HCT116 (cell line): ENCODE results near the gene CELA2B.

Experiments used
- CBX3 ChIP-seq: IDR thresholded peaks from 2 replicates; pipeline ENCODE4 v1.6.1; 2012; ENCODE audit warnings: low read depth
- CEBPB ChIP-seq: IDR thresholded peaks from 2 replicates; pipeline ENCODE4 v1.6.1; 2012; ENCODE audit warnings: low read depth
- ELF1 ChIP-seq: IDR thresholded peaks from 2 replicates; pipeline ENCODE4 v1.6.1; 2012; ENCODE audit warnings: low read depth, borderline replicate concordance
- EZH2 ChIP-seq: fragments of 200-600 bp; sonication (generic); IDR thresholded peaks from 2 replicates; pipeline ENCODE4 v1.6.1; 2017; ENCODE audit warnings: antibody characterized with exemption, mixed run types
- EZH2phosphoT487 ChIP-seq: fragments of 200-600 bp; IDR thresholded peaks from 2 replicates; pipeline ENCODE4 v1.6.1; 2018; ENCODE audit warnings: antibody characterized with exemption, borderline replicate concordance
- POLR2A ChIP-seq: IDR thresholded peaks from 2 replicates; pipeline ENCODE4 v1.7.0; 2011; ENCODE audit warnings: borderline replicate concordance; ENCODE audit not compliant: insufficient read depth, insufficient read length; ENCODE audit errors: extremely low read depth
- POLR2AphosphoS5 ChIP-seq: IDR thresholded peaks from 2 replicates; pipeline ENCODE4 v1.6.1; 2011; ENCODE audit warnings: mild to moderate bottlenecking, low read depth, low read length, moderate library complexity
- RAD21 ChIP-seq: IDR thresholded peaks from 2 replicates; pipeline ENCODE4 v1.6.1; 2012; ENCODE audit warnings: low read depth, mild to moderate bottlenecking
- ZFX ChIP-seq: fragments of 450-650 bp; IDR thresholded peaks from 2 replicates; pipeline ENCODE4 v1.6.1; 2017
- TF ChIP-seq, protein P1 (sequence below), 3 experiments: fragments of 200-600 bp in 1 of 3; sonication (generic) in 1 of 3; IDR thresholded peaks in 2 of 3; conservative IDR thresholded peaks in 1 of 3; 2 replicates each; pipeline ENCODE4 v1.5.1; 2012 to 2017; ENCODE audit warnings: low read depth in 2 of 3, low read length in 2 of 3, antibody characterized with exemption in 1 of 3, borderline replicate concordance in 1 of 3, control low read depth in 1 of 3, mild to moderate bottlenecking in 1 of 3, mixed read lengths in 1 of 3, mixed run types in 1 of 3, moderate library complexity in 1 of 3; ENCODE audit not compliant: insufficient read depth in 1 of 3
- TF ChIP-seq, protein P2 (sequence below): IDR thresholded peaks from 2 replicates; pipeline ENCODE4 v1.6.1; 2012

DNA sequence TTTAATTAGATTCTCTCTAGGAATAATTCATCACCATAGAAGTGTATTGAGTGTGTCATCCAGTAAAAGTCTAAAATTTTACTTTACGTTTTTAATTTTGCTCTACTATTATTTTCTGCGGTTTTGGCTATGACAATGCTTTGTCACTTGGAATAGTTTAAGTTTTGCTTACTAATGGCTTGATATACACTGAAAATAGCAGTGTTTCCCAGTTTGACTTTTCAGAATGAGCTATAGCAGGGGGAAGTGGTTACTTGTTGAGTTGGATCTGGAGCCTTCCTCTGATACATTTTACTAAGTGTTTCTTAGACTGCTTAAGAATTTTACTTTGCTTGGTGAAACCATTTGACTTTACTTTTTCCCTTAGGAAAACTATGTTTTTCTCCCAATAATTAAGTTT lies 55.8 kb downstream of the CELA2B start:
- TF ChIP-seq POLR2A (no peak), ZFX (no peak), RAD21 (no peak), CEBPB (no peak), EZH2phosphoT487 (no peak), POLR2AphosphoS5 (no peak), CBX3 (no peak), ELF1 (no peak), EZH2 (no peak)
- TF ChIP-seq, protein P1, sequence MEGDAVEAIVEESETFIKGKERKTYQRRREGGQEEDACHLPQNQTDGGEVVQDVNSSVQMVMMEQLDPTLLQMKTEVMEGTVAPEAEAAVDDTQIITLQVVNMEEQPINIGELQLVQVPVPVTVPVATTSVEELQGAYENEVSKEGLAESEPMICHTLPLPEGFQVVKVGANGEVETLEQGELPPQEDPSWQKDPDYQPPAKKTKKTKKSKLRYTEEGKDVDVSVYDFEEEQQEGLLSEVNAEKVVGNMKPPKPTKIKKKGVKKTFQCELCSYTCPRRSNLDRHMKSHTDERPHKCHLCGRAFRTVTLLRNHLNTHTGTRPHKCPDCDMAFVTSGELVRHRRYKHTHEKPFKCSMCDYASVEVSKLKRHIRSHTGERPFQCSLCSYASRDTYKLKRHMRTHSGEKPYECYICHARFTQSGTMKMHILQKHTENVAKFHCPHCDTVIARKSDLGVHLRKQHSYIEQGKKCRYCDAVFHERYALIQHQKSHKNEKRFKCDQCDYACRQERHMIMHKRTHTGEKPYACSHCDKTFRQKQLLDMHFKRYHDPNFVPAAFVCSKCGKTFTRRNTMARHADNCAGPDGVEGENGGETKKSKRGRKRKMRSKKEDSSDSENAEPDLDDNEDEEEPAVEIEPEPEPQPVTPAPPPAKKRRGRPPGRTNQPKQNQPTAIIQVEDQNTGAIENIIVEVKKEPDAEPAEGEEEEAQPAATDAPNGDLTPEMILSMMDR (IDR thresholded peaks at IDR 0.05 in 2 of 3, conservative IDR thresholded peaks at IDR 0.05 in 1 of 3; ENCODE audit: borderline replicate concordance in 1 of 3, insufficient read depth in 1 of 3, low read depth in 2 of 3, low read length in 2 of 3) = no peak
- TF ChIP-seq, protein P2, sequence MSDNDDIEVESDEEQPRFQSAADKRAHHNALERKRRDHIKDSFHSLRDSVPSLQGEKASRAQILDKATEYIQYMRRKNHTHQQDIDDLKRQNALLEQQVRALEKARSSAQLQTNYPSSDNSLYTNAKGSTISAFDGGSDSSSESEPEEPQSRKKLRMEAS = no peak
